ENCODE data around the gene GNB1L. TPM values are rescaled to one million over a fixed set of nuclear protein-coding genes. Genes with fewer than 3 reads are reported as not detected.

GNB1L gene
- total RNA-seq, 1 donor from 2014 or later: 9.9 TPM

DNA sequence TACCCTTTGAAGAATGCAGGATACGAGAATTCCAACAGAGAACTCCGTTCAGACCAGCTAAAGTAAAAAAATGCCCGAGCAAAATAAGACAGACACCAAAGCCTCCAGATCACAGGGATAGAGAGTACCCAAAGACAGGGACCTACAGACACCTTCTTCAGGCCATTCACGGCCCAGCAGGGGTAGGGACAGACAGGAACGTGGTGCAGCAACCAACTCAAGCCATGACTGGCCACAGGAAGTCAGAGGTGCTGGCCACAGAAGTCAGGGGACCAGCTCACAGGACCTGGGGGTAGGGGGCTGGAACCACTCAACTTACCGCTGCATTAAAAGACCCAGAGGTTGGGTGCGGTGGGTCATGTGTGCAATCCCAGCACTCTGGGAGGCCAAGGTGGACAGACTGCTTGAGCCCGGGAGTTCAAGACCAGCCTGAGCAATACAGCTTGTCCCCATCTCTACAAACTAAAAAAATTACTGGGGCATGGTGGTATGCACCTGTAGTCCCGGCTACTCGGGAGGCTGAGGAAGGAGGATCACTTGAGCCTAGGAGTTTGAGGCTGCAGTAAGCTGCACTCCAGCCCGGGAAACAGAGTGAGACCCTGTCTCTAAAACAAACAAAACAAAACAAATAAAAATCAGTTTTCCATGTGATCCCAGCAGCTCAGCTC is 47.0 kb upstream of the GNB1L start:
- Mint-ChIP-seq H3K36me3 (peaks cover 8% of the 10 kb centered on the region), H3K4me3 (no peak overlapping the region), H3K4me1 (peaks cover 9% of the 10 kb centered on the region), H3K9me3 (no peaks in the 10 kb centered on the region), H3K27me3 (ENCODE audit: low read depth) (peaks cover 2% of the 10 kb centered on the region), H3K27ac (no peak overlapping the region)
- no peak for DNase-seq (ENCODE audit: low spot score in 2 of 2, unreplicated experiment in 2 of 2)
- TF ChIP-seq, protein P1, sequence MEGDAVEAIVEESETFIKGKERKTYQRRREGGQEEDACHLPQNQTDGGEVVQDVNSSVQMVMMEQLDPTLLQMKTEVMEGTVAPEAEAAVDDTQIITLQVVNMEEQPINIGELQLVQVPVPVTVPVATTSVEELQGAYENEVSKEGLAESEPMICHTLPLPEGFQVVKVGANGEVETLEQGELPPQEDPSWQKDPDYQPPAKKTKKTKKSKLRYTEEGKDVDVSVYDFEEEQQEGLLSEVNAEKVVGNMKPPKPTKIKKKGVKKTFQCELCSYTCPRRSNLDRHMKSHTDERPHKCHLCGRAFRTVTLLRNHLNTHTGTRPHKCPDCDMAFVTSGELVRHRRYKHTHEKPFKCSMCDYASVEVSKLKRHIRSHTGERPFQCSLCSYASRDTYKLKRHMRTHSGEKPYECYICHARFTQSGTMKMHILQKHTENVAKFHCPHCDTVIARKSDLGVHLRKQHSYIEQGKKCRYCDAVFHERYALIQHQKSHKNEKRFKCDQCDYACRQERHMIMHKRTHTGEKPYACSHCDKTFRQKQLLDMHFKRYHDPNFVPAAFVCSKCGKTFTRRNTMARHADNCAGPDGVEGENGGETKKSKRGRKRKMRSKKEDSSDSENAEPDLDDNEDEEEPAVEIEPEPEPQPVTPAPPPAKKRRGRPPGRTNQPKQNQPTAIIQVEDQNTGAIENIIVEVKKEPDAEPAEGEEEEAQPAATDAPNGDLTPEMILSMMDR (IDR thresholded peaks at IDR 0.05; ENCODE audit: unreplicated experiment): no peak

DNA sequence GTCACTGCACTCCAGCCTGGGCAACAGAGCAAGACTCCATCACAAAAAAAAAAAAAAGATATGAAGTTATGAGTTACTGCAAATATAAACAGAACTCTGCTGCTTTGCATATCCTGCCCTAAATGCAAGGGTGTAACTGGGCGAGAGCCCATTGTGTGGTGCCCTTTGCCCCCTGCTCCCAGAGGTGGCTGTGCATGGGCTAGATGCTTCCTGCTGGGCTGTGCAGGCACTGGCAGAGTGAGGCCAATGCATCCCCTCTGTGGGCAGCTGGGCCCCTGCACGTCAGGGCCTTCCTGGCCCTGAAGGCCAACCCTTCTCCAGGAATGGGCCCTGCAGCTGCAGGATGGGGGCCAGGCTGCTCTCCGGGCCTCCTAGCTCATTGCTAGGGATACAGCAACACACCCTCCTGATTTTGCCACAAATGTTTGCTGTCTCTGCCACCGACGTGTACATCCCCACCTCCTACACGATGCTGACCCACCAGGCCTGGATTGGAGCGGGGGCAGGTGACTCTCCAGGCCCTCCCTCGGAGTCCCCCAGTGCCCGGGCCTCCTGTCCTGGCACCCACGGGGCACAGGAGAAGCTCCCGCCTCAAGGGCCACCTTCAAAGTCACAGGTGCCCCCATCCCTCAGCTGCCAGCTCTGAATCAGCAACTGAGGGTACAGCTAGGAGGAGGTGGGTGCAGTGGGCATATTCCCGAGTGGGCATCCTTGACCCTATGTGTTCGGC is 46.2 kb upstream of the GNB1L start:
- Mint-ChIP-seq H3K36me3 (peaks cover 3% of the 10 kb centered on the region), H3K27me3 (ENCODE audit: low read depth) (peaks cover 2% of the 10 kb centered on the region), H3K9me3 (no peaks in the 10 kb centered on the region), H3K4me1 (peaks cover 9% of the 10 kb centered on the region), H3K4me3 (no peak overlapping the region), H3K27ac (no peak overlapping the region)
- DNase-seq (ENCODE audit: low spot score in 2 of 2, unreplicated experiment in 2 of 2): no peak
- TF ChIP-seq, protein P1 (IDR thresholded peaks at IDR 0.05; ENCODE audit: unreplicated experiment): no peak

DNA sequence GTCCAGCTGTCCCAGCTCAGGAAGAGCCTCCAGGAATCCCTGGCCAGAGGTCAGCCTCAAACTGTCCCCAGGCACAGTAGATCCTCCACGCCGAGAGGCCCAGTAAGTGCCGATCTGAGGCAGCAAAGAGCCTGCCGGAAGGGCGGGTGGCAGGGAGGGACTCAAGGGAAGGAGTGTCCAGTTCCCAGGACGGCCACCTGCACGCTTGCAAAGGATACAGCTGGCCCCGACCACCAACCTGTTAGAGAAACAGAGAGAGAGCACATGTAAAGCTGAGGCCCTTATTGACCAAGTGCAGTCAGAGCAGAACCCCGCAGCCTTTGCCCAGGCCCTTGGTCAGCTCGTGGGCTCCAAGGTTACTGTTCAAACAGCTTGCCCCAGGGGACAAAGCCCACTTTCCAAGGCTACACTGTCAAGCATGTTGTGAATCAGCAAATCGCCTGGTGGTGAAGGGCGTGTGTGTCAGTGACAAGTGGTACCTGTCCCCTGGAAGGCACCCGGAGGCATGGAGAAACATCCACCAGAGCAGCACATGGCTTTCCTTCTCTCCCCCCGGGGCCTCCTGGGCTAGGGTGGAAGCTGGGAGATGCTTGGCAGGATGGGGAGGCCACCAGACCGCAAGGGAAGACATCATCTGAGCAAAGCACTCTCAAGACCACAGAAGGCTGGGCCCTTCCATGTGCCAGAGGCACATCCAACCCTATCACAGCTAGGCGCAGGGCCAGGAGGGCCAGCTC is 44.3 kb upstream of the GNB1L start:
- Mint-ChIP-seq H3K36me3 (peaks cover 3% of the 10 kb centered on the region), H3K27ac (no peak overlapping the region), H3K4me1 (no peaks in the 10 kb centered on the region), H3K9me3 (no peaks in the 10 kb centered on the region), H3K27me3 (ENCODE audit: low read depth) (peaks cover 2% of the 10 kb centered on the region), H3K4me3 (no peak overlapping the region)
- TF ChIP-seq, protein P1 (IDR thresholded peaks at IDR 0.05; ENCODE audit: unreplicated experiment): no peak
- no peak for DNase-seq (ENCODE audit: low spot score in 2 of 2, unreplicated experiment in 2 of 2)

DNA sequence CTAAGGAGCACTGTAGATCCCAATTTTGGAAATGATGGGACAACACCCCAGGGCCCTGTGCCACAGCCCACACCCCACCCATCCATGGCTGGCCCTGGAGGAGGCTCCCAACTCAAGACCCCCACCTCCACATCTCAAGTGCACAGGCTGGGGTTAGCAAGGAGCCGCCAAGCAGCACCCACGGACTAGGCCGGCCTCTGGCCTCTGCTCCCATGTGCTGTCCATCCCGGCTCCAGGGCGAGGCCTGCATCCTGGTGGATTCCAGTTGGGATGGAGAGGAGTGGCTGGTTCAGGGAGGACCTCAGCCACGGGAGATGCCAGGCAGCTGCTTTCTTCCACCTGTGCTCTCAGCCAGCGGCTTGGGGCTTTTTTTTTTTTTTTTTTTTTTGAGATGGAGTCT is 43.5 kb upstream of the GNB1L start:
- TF ChIP-seq, protein P1 (IDR thresholded peaks at IDR 0.05; ENCODE audit: unreplicated experiment): no peak
- Mint-ChIP-seq H3K36me3 (peaks cover 4% of the 10 kb centered on the region), H3K4me3 (no peak overlapping the region), H3K27me3 (ENCODE audit: low read depth) (no peaks in the 10 kb centered on the region), H3K27ac (no peak overlapping the region), H3K9me3 (no peaks in the 10 kb centered on the region), H3K4me1 (no peaks in the 10 kb centered on the region)
- DNase-seq (ENCODE audit: low spot score in 2 of 2, unreplicated experiment in 2 of 2): no peak

DNA sequence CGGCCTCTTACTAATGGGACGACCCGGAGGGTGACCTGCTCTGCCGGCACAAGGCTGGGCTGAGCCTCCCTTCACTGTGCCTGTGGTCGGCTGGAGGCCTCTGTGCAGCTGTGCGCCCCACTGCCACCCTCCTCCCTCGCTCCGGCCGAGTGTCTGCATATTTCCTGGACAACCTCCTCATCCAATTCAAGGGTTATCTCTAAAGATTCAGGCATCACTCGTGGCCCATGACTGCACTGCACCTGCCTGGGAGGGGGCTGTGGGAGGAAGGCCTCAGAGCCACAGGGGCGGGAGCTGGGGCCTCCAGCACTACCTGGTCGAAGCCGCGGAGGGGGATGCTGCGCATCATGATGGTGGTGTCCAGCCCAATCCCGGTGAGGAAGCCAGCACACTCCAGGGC is 43.1 kb upstream of the GNB1L start:
- no peaks in the 10 kb centered on the region for H3K9me3 Mint-ChIP-seq
- H3K4me3 Mint-ChIP-seq: no peak overlapping the region
- H3K27me3 Mint-ChIP-seq (ENCODE audit: low read depth): no peaks in the 10 kb centered on the region
- no peak for DNase-seq (ENCODE audit: low spot score in 2 of 2, unreplicated experiment in 2 of 2)
- H3K36me3 Mint-ChIP-seq: peaks cover 4% of the 10 kb centered on the region
- H3K4me1 Mint-ChIP-seq: peaks cover 4% of the 10 kb centered on the region
- TF ChIP-seq, protein P1 (IDR thresholded peaks at IDR 0.05; ENCODE audit: unreplicated experiment): no peak
- no peak overlapping the region for H3K27ac Mint-ChIP-seq

Data from mesothelial cell of epicardium (in vitro differentiated cells).